ENCODE results near the gene TAX1BP3.

TAX1BP3 gene

DNA sequence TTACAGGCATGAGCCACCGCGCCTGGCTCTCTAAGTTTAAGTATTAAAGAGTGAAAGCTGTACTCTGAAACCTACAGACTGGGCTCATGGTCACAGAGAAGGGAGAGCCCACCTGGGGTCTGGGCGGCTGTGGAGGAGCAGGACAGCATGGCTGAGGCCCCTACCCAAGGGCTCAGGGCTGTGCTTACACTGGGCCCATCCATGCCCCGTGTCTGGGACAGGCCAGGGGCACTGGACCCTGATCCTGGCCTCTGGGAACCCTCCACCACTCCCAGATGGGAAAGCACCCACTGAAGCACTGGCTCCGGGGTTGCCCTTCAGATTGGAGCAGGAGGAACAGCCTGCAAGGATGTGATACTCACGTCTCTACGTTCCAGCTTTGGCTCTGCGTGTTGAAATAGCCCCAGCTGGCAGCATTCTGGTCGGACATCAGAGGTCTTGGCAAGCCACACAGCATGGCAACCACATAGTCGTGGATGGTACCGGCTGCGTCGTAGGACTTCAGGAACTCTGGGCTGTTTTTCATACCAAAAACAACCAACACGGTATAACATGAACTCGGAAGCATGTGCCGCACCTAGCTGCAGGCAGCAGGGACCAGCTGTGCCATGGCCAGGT is 45.3 kb downstream of the TAX1BP3 start:
- DNase-seq: no peak

- DNase-seq: no peak
Measured at GRCh38 chr17:3621146-3621720, 47.1 kb downstream of the TAX1BP3 start.

- no peak for DNase-seq
Measured at GRCh38 chr17:3615160-3615870, 53.1 kb downstream of the TAX1BP3 start.

DNA sequence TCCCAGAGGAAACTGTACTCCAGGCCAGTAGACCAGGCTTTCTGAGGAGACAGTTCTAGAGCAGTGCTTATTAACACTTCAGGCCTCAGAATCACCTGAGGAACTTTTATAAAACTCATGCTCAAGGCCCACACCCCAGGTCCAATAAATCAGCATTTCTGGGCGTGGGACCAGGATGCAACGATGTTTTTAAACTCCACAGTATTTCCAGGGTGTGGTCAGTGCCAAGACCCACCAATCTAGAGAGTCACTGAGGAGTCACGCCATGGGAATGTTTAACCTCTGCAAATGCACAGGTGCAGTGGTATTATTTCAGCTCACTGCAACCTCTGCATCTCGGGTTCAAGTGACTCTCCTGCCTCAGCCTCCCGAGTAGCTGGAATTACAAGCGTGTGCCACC is 55.3 kb downstream of the TAX1BP3 start:
- DNase-seq: no peak

All from effector CD4-positive, alpha-beta T cell (primary cell).